IMR-90 (cell line): Measurements from ENCODE around the gene CFAP58. TPM values are rescaled to one million over a fixed set of nuclear protein-coding genes. Genes with fewer than 3 reads are reported as not detected.

Experiments
- ATAC-seq: fragments of 200-7000 bp; cut with Tn5 transposase; 2 replicates; pipeline ENCODE4 v1.9.1; 2020; ENCODE audit warnings: low read depth, mild to moderate bottlenecking, moderate library complexity
- BruUV-seq: library from RNA; stranded (reverse); fragments of 400-500 nt; replicated peaks from 2 replicates; lab custom pipeline; 2021; lab: Mats Ljungman, UMichigan
- CTCF ChIA-PET: fragments of 300-600 bp; formaldehyde crosslinking; extraction: SDS; loops from one replicate; lab custom pipeline; 2021; ENCODE audit warnings: antibody characterized with exemption; lab: Yijun Ruan, JAX
- POLR2A ChIA-PET: fragments of 300-600 bp; sonication (Branson Sonifier 250); formaldehyde crosslinking; loops from one replicate; lab custom pipeline; 2022; ENCODE audit warnings: antibody characterized with exemption; ENCODE audit not compliant: unreplicated experiment; lab: Charles Lee
- DNase-seq: peaks from one replicate; pipeline ENCODE4 v3.0.0; 2013
- H2AFZ ChIP-seq: replicated peaks from 2 replicates; pipeline ENCODE3; 2013; ENCODE audit warnings: low read length, mild to moderate bottlenecking; ENCODE audit not compliant: poor library complexity
- H2AK5ac ChIP-seq: 2 replicates; pipeline ENCODE4 v1.6.1; 2013; ENCODE audit warnings: low read depth, low read length, inconsistent platforms
- H2AK9ac ChIP-seq: replicated peaks from 2 replicates; pipeline ENCODE3; 2013; ENCODE audit warnings: mild to moderate bottlenecking, low read depth, low read length, moderate library complexity; ENCODE audit not compliant: poor library complexity
- H2BK120ac ChIP-seq: 2 replicates; pipeline ENCODE4 v1.6.1; 2013; ENCODE audit warnings: low read depth, low read length, inconsistent platforms
- H2BK15ac ChIP-seq: 3 replicates; pipeline ENCODE4 v1.6.1; 2013; ENCODE audit warnings: low read depth, low read length, inconsistent platforms
- H2BK20ac ChIP-seq: 2 replicates; pipeline ENCODE4 v1.6.1; 2013; ENCODE audit warnings: low read depth, mild to moderate bottlenecking, inconsistent platforms, low read length, moderate library complexity
- H2BK5ac ChIP-seq: 2 replicates; pipeline ENCODE4 v1.6.1; 2013; ENCODE audit warnings: mild to moderate bottlenecking, low read depth, low read length, inconsistent platforms; ENCODE audit not compliant: poor library complexity, severe bottlenecking
- H3K14ac ChIP-seq: replicated peaks from 2 replicates; pipeline ENCODE4 v1.6.1; 2013; ENCODE audit warnings: low read depth, low read length, inconsistent platforms
- H3K18ac ChIP-seq: 2 replicates; pipeline ENCODE4 v1.6.1; 2013; ENCODE audit warnings: low read depth, low read length, control low read depth
- H3K23ac ChIP-seq: 2 replicates; pipeline ENCODE4 v1.6.1; 2013; ENCODE audit warnings: low read depth, low read length, inconsistent platforms
- H3K27ac ChIP-seq: 2 replicates; pipeline ENCODE4 v1.5.1; 2013; ENCODE audit warnings: mild to moderate bottlenecking, control low read depth, low read length; ENCODE audit not compliant: insufficient read depth
- H3K27me3 ChIP-seq: 2 replicates; pipeline ENCODE4 v1.6.1; 2013; ENCODE audit warnings: low read length; ENCODE audit not compliant: control insufficient read depth, insufficient read depth
- H3K36me3 ChIP-seq: 2 replicates; pipeline ENCODE4 v1.6.1; 2013; ENCODE audit warnings: low read length, mixed read lengths; ENCODE audit not compliant: control insufficient read depth, insufficient read depth
- H3K4ac ChIP-seq: 2 replicates; pipeline ENCODE4 v1.6.1; 2013; ENCODE audit warnings: low read depth, low read length, inconsistent platforms
- H3K4me1 ChIP-seq: 2 replicates; pipeline ENCODE4 v1.6.1; 2013; ENCODE audit warnings: low read length, mixed read lengths; ENCODE audit not compliant: control insufficient read depth, insufficient read depth
- H3K4me2 ChIP-seq: 2 replicates; pipeline ENCODE4 v1.6.1; 2013; ENCODE audit warnings: low read depth, mild to moderate bottlenecking, control low read depth, low read length, moderate library complexity
- H3K4me3 ChIP-seq: 2 replicates; pipeline ENCODE4 v1.5.1; 2013; ENCODE audit warnings: low read depth, mild to moderate bottlenecking, control low read depth, low read length, moderate library complexity; ENCODE audit not compliant: insufficient read depth
- H3K56ac ChIP-seq: 2 replicates; pipeline ENCODE4 v1.6.1; 2013; ENCODE audit warnings: low read length, inconsistent platforms; ENCODE audit not compliant: insufficient read depth; ENCODE audit errors: extremely low read depth
- H3K79me1 ChIP-seq, 2 experiments: 2 replicates each; pipeline ENCODE4 v1.6.1; 2013; ENCODE audit warnings: low read length in 2 of 2, inconsistent platforms in 1 of 2, low read depth in 1 of 2
- H3K9ac ChIP-seq: 2 replicates; pipeline ENCODE4 v1.6.1; 2013; ENCODE audit warnings: low read depth, low read length, control low read depth
- H3K9me1 ChIP-seq: 2 replicates; pipeline ENCODE4 v1.6.1; 2013; ENCODE audit warnings: low read length, inconsistent platforms; ENCODE audit not compliant: insufficient read depth
- H3K9me3 ChIP-seq: 2 replicates; pipeline ENCODE4 v1.6.1; 2013; ENCODE audit warnings: low read length; ENCODE audit not compliant: control insufficient read depth, insufficient read depth
- H4K20me1 ChIP-seq: 2 replicates; pipeline ENCODE4 v1.6.1; 2013; ENCODE audit warnings: low read length, inconsistent platforms; ENCODE audit not compliant: insufficient read depth
- H4K5ac ChIP-seq: 2 replicates; pipeline ENCODE4 v1.6.1; 2013; ENCODE audit warnings: mild to moderate bottlenecking, low read depth, low read length, control low read depth
- H4K8ac ChIP-seq, 2 experiments: 2 replicates each; pipeline ENCODE4 v1.6.1; 2013; ENCODE audit warnings: low read depth in 2 of 2, low read length in 2 of 2, control low read depth in 1 of 2, inconsistent platforms in 1 of 2
- H4K91ac ChIP-seq: 2 replicates; pipeline ENCODE4 v1.6.1; 2013; ENCODE audit warnings: low read depth, low read length, inconsistent platforms; ENCODE audit not compliant: insufficient read depth
- FOS ChIP-seq: fragments of 150-350 bp; IDR thresholded peaks from 2 replicates; pipeline ENCODE4 v1.6.1; 2016; ENCODE audit warnings: low read depth, low read length
- WGBS, 2 experiments: methylation state at CpG; one replicate each; pipeline versions ENCODE4 v1.1.5 to v1.1.7; 2013; ENCODE audit warnings: missing lambda C conversion rate in 2 of 2; ENCODE audit not compliant: insufficient read length in 1 of 2; ENCODE audit errors: extremely low coverage in 2 of 2; 5-methylcytosine and 5-hydroxymethylcytosine counted together
- dilution Hi-C: fragments of 300-500 bp; cut with HindIII; formaldehyde crosslinking; loops from one replicate; pipeline ENCODE4 v1.14.3; 2018; ENCODE audit warnings: low sequenced_read_pairs; ENCODE audit not compliant: unreplicated experiment
- in situ Hi-C: fragments of 300-500 bp; cut with MboI; formaldehyde crosslinking; loops from 3 replicates; pipeline ENCODE4 v1.14.3; 2019; ENCODE audit warnings: low sequenced_read_pairs, inconsistent platforms, mixed read lengths
- intact Hi-C: fragments of 100-400 bp; cut with micrococcal nuclease; formaldehyde crosslinking; loops from 2 replicates; pipeline ENCODE4 v1.10.0; 2022
- polyA plus RNA-seq, 3 experiments: library from polyadenylated mRNA; depleted of rRNA; stranded (reverse); fragments of >200 nt; gene quantifications; 2 replicates each; pipeline ENCODE4 v1.2.3, GENCODE V29; 2012; ENCODE audit warnings: low replicate concordance in 1 of 3
- total RNA-seq: library from RNA; depleted of rRNA; stranded (reverse); fragments of >200 nt; gene quantifications from 2 replicates; pipeline ENCODE4 v1.2.3, GENCODE V29; 2012

CFAP58 gene
- total and polyA plus RNA-seq, 2 of the 4 experiments (the other 2 are of a cell fraction), result 0.36 to 0.72 TPM

GRCh38 chr10:104478380-104478779, 124.7 kb downstream of the CFAP58 start:
- Histone ChIP-seq H3K9me1 (no peaks in the 10 kb centered on the region), H4K8ac (no peak overlapping the region), H3K27ac (no peak overlapping the region), H3K36me3 (no peaks in the 10 kb centered on the region), H3K23ac (no peak overlapping the region), H2BK15ac (no peak overlapping the region), H2AK9ac (no peak overlapping the region), H4K20me1 (no peaks in the 10 kb centered on the region), H3K4ac (no peak overlapping the region), H3K14ac (no peak overlapping the region), H3K4me2 (no peak overlapping the region), H3K4me1 (no peaks in the 10 kb centered on the region), H3K18ac (no peak overlapping the region), H3K9me3 (no peaks in the 10 kb centered on the region), H2AFZ (no peak overlapping the region), H2BK20ac (no peak overlapping the region), H2BK120ac (no peak overlapping the region), H3K27me3 (peaks cover 2% of the 10 kb centered on the region), H2BK5ac (no peak overlapping the region), H3K79me1 (no peaks in the 10 kb centered on the region), H4K5ac (no peak overlapping the region), H2AK5ac (no peak overlapping the region), H3K56ac (no peak overlapping the region), H3K9ac (no peak overlapping the region), H3K4me3 (no peak overlapping the region), H4K91ac (no peak overlapping the region)
- in situ Hi-C loops (no loop called here), dilution Hi-C loops (no loop called here), intact Hi-C loops (no loop called here)
- CTCF ChIA-PET, result no interaction called here
- DNase-seq (no peak), ATAC-seq (no peak)
- POLR2A ChIA-PET, result no interaction called here
- TF ChIP-seq FOS, result no peak
- no TSS peak for BruUV-seq
- no CpG with 5 or more reads among the region's 3 CpGs for WGBS, 2 experiments
